SK-N-MC (cell line): ENCODE results near the gene DSN1.

Source experiments
- EZH2 ChIP-seq: fragments of 200-600 bp; sonication (generic); IDR thresholded peaks from one replicate; pipeline ENCODE4 v1.6.1; 2017; ENCODE audit warnings: antibody characterized with exemption
- POLR2AphosphoS5 ChIP-seq: IDR thresholded peaks from 2 replicates; pipeline ENCODE4 v1.6.1; 2012; ENCODE audit warnings: mild to moderate bottlenecking, low read depth, low read length, borderline replicate concordance

DNA sequence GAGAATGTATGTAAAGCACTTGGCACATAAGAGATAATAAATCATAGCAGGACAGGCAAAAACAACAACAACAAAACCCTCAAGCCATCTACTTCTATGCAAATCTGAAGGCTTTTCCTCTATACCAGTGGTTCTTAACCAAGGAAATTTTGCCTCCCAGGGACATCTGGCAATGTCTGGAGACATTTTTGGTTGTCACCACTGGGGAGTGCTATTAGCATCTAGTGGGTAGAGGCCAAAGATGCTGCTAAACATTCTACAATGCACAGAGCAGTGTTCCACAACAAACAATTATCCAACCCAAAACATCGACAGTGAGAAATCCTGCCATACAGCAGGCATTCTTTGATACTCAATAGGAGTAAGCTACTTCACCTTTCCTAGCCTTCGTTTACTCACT, 55.9 kb downstream of the DSN1 start:
- TF ChIP-seq POLR2AphosphoS5, result no peak
- no peak for TF ChIP-seq EZH2
